Measurements from ENCODE around the gene SIGLEC1. TPM values are rescaled to one million over a fixed set of nuclear protein-coding genes. Genes with fewer than 3 reads are reported as not detected.

The SIGLEC1 gene
- total and polyA plus RNA-seq, 10 of the 15 experiments (the other 5 are each of a cell fraction or from before 2014, with no cell fraction given): 0.05 TPM; not detected in 9

DNA sequence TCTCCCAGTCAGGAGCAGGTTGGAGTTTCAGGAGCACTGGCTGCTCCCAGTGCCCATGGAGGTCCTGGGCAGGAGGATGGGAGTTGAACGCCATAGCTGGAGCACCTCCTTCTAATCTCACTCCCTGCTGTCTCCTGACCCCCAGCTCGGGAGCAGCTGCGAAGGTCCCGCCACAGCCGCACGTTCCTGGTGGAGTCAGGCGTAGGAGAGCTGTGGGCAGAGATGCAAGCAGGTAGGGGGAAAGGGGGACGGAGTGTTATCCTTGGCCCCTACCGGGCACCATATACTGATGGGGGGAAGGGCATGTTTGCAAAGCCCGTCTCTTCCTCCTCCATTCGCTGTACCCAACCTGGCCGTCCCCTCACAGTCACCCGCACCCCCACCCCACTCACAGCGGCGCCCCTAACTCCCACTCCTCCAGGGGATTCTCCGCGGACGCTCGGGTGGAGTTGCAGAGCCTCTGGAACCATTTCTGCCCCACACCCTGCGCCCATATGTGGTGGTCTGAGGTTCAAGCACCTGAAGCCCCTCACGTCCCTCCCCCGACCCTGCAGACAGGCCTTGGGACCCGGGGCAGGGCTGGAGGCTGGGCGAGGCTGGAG is 36.8 kb upstream of the SIGLEC1 start (continued):
- TF ChIP-seq HDAC6 (IDR thresholded peaks at IDR 0.05; ENCODE audit: unreplicated experiment) (no peak), IKZF2 (IDR thresholded peaks at IDR 0.05) (no peak), ATF7 (IDR thresholded peaks at IDR 0.05; ENCODE audit: low read depth) (no peak), MYC (IDR thresholded peaks at IDR 0.05; ENCODE audit: insufficient read depth, insufficient read length, insufficient replicate concordance, low read length, severe bottlenecking) (no peak), ASH2L (IDR thresholded peaks at IDR 0.05; ENCODE audit: borderline replicate concordance, low read depth) (no peak), POLR2AphosphoS5 (IDR thresholded peaks at IDR 0.05; ENCODE audit: low read length) (no peak), KAT2A (conservative IDR thresholded peaks at IDR 0.05; ENCODE audit: control insufficient read depth, low read depth, low read length) (no peak), BRCA1 (IDR thresholded peaks at IDR 0.05; ENCODE audit: low read depth, low read length) (no peak)
- TF ChIP-seq, protein P1, sequence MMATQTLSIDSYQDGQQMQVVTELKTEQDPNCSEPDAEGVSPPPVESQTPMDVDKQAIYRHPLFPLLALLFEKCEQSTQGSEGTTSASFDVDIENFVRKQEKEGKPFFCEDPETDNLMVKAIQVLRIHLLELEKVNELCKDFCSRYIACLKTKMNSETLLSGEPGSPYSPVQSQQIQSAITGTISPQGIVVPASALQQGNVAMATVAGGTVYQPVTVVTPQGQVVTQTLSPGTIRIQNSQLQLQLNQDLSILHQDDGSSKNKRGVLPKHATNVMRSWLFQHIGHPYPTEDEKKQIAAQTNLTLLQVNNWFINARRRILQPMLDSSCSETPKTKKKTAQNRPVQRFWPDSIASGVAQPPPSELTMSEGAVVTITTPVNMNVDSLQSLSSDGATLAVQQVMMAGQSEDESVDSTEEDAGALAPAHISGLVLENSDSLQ (IDR thresholded peaks at IDR 0.05): no peak

DNA sequence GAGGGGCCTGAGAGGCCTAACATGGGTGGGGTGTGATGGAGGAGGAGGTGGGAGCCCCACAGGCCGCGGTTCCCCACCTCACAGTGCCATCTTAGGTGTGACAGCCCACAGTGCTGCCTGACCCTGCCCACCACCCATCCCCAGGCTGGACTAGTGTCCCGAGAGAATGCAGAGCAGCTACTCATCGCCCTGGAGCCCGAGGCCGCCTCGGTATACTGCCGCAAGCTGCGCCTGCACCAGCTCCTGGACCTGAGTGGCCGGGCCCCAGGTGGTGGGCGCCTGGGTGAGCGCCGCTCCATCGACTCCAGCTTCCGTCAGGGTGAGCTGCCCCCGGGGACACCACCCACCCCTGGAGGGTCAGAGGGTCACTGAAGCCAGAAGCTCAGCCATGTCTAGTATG is 35.7 kb upstream of the SIGLEC1 start:
- ChIA-PET POLR2A (no interaction called here), CTCF (interaction anchor here (1.2 to 1.5 kb wide), 3 partner anchors 9 to 71 kb away, joined by 3 to 7 read pairs (median 4); partner anchors contain the start of gene ADISSP), SMC1A (ENCODE audit: uncharacterized antibody, unreplicated experiment) (interaction anchor here (1.0 to 1.5 kb wide), 2 partner anchors 9 to 20 kb away, joined by 3 to 6 read pairs; partner anchors contain the start of gene ADISSP), RAD21 (ENCODE audit: unreplicated experiment) (no interaction called here)
- BruUV-seq (replicated peaks): no TSS peak
- Histone ChIP-seq H3K4me1 (ENCODE audit: control insufficient read depth, insufficient read depth, low read length) (no peaks in the 10 kb centered on the region), H4K20me1 (ENCODE audit: control insufficient read depth, insufficient read depth) (no peaks in the 10 kb centered on the region), H3K79me2 (ENCODE audit: control insufficient read depth, insufficient read depth, low read length) (no peaks in the 10 kb centered on the region), H3K9me3 (replicated peaks; ENCODE audit: control insufficient read depth, insufficient read depth, low read length) (no peaks in the 10 kb centered on the region), H3K9ac (ENCODE audit: control insufficient read depth, insufficient read depth, low read length) (no peak overlapping the region), H3K4me2 (ENCODE audit: control insufficient read depth, insufficient read depth) (no peak overlapping the region), H3K4me3 (no peak overlapping the region), H3K27ac (ENCODE audit: control insufficient read depth, insufficient read depth) (no peak overlapping the region), H3K27me3 (replicated peaks in 1 of 2; ENCODE audit: control insufficient read depth in 2 of 2, insufficient read depth in 2 of 2, low read length in 1 of 2) (no peaks in the 10 kb centered on the region), H2AFZ (ENCODE audit: control insufficient read depth, low read depth, low read length) (no peak overlapping the region), H3K36me3 (ENCODE audit: control insufficient read depth in 2 of 2, insufficient read depth in 2 of 2, low read length in 1 of 2) (no peaks in the 10 kb centered on the region)
- whole genome bisulfite sequencing (ENCODE audit: insufficient coverage, insufficient replicate concordance, low lambda C conversion rate, missing lambda C conversion rate): 65% methylated on average over 15 of the region's 16 CpGs
- DNase-seq (ENCODE audit: low read depth, low spot score) (no peak), FAIRE-seq (no peak), ATAC-seq (no peak)
- in situ Hi-C loops (cut with MboI): no loop called here
- intact Hi-C loops (cut with micrococcal nuclease; ENCODE audit: unreplicated experiment): loop anchor here (2.0 kb wide), 2 partner anchors 31 to 73 kb away; partner anchors contain the start of gene AP5S1
- TF ChIP-seq, protein P2, sequence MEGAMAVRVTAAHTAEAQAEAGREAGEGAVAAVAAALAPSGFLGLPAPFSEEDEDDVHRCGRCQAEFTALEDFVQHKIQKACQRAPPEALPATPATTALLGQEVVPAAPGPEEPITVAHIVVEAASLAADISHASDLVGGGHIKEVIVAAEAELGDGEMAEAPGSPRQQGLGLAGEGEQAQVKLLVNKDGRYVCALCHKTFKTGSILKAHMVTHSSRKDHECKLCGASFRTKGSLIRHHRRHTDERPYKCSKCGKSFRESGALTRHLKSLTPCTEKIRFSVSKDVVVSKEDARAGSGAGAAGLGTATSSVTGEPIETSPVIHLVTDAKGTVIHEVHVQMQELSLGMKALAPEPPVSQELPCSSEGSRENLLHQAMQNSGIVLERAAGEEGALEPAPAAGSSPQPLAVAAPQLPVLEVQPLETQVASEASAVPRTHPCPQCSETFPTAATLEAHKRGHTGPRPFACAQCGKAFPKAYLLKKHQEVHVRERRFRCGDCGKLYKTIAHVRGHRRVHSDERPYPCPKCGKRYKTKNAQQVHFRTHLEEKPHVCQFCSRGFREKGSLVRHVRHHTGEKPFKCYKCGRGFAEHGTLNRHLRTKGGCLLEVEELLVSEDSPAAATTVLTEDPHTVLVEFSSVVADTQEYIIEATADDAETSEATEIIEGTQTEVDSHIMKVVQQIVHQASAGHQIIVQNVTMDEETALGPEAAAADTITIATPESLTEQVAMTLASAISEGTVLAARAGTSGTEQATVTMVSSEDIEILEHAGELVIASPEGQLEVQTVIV (IDR thresholded peaks at IDR 0.05; ENCODE audit: borderline replicate concordance, partially characterized antibody): no peak
- TF ChIP-seq, protein P3, sequence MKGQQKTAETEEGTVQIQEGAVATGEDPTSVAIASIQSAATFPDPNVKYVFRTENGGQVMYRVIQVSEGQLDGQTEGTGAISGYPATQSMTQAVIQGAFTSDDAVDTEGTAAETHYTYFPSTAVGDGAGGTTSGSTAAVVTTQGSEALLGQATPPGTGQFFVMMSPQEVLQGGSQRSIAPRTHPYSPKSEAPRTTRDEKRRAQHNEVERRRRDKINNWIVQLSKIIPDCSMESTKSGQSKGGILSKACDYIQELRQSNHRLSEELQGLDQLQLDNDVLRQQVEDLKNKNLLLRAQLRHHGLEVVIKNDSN (IDR thresholded peaks at IDR 0.05; ENCODE audit: borderline replicate concordance, extremely low read length, insufficient read depth, low read depth, low read length): no peak
- no peak for TF ChIP-seq SRF (IDR thresholded peaks at IDR 0.05; ENCODE audit: low read depth in 2 of 2, low read length in 2 of 2)
- no peak for TF ChIP-seq JUNB (IDR thresholded peaks at IDR 0.05)
- TF ChIP-seq BRCA1 (IDR thresholded peaks at IDR 0.05; ENCODE audit: low read depth, low read length): no peak
- TF ChIP-seq ZNF274 (IDR thresholded peaks at IDR 0.05; ENCODE audit: insufficient read depth, insufficient read length): no peak
- no peak for TF ChIP-seq IKZF2 (IDR thresholded peaks at IDR 0.05)
- no peak for TF ChIP-seq LARP7 (IDR thresholded peaks at IDR 0.05)
- no peak for TF ChIP-seq ZNF217 (IDR thresholded peaks at IDR 0.05)
- TF ChIP-seq SIN3A (IDR thresholded peaks at IDR 0.05; ENCODE audit: low read depth, low read length): no peak
- TF ChIP-seq PAX8 (IDR thresholded peaks at IDR 0.05): no peak
